CD14-positive monocyte (primary cell): ENCODE results near the gene MINDY4B. TPM values are rescaled to one million over a fixed set of nuclear protein-coding genes. Genes with fewer than 3 reads are reported as not detected.

ENCODE experiments used
- DNase-seq, 3 donors: peaks; one replicate each; pipeline ENCODE4 v3.0.0-alpha.2; 2011 to 2022
- H2AFZ ChIP-seq: 2 replicates; pipeline ENCODE4 v1.6.0; 2012; ENCODE audit warnings: mild to moderate bottlenecking, low read depth, low read length, inconsistent platforms; ENCODE audit not compliant: insufficient read depth, poor library complexity, severe bottlenecking
- H3K27ac ChIP-seq, 2 donors: 1 replicate in 1 of 2; 2 replicates in 1 of 2; pipeline ENCODE4 v1.5.1; 2012 to 2013; ENCODE audit warnings: low read length in 2 of 2, control low read depth in 1 of 2, inconsistent platforms in 1 of 2, low read depth in 1 of 2, mild to moderate bottlenecking in 1 of 2
- H3K27me3 ChIP-seq, 2 donors: one replicate each; pipeline versions ENCODE4 v1.6.0 to v1.6.1; 2011 to 2013; ENCODE audit warnings: low read length in 2 of 2; ENCODE audit not compliant: control insufficient read depth in 2 of 2, insufficient read depth in 2 of 2
- H3K36me3 ChIP-seq, 2 donors: replicated peaks in 1 of 2; 1 replicate in 1 of 2; 2 replicates in 1 of 2; pipeline versions ENCODE4 v1.5.1 to v1.6.1; 2012 to 2013; ENCODE audit warnings: low read length in 2 of 2, control low read depth in 1 of 2, inconsistent platforms in 1 of 2, mild to moderate bottlenecking in 1 of 2; ENCODE audit not compliant: insufficient read depth in 2 of 2, control insufficient read depth in 1 of 2
- H3K4me1 ChIP-seq, 2 donors: 1 replicate in 1 of 2; 2 replicates in 1 of 2; pipeline versions ENCODE4 v1.5.1 to v1.6.1; 2012 to 2013; ENCODE audit warnings: low read length in 2 of 2, control low read depth in 1 of 2, inconsistent platforms in 1 of 2, mild to moderate bottlenecking in 1 of 2, moderate library complexity in 1 of 2; ENCODE audit not compliant: insufficient read depth in 2 of 2, control insufficient read depth in 1 of 2
- H3K4me2 ChIP-seq: replicated peaks from 2 replicates; pipeline ENCODE3; 2012; ENCODE audit warnings: low read length, moderate library complexity, mild to moderate bottlenecking; ENCODE audit not compliant: poor library complexity, severe bottlenecking; ENCODE audit errors: extremely low read depth
- H3K4me3 ChIP-seq, 3 experiments: fragments of 200-600 bp in 1 of 3; sonication (generic) in 1 of 3; replicated peaks in 1 of 3; 1 replicate in 2 of 3; 2 replicates in 1 of 3; pipeline ENCODE4 v1.5.1; 2011 to 2013; ENCODE audit warnings: low read length in 3 of 3, mild to moderate bottlenecking in 3 of 3, control low read depth in 2 of 3, low read depth in 2 of 3, inconsistent platforms in 1 of 3, moderate library complexity in 1 of 3
- H3K79me2 ChIP-seq: 2 replicates; pipeline ENCODE4 v1.6.0; 2012; ENCODE audit warnings: mild to moderate bottlenecking, control low read depth, inconsistent platforms, low read length, moderate library complexity; ENCODE audit not compliant: insufficient read depth
- H3K9ac ChIP-seq: 2 replicates; pipeline ENCODE4 v1.6.0; 2017; ENCODE audit warnings: low read length, mild to moderate bottlenecking; ENCODE audit not compliant: insufficient read depth, poor library complexity, severe bottlenecking
- H3K9me3 ChIP-seq, 2 donors: replicated peaks in 1 of 2; 1 replicate in 1 of 2; 2 replicates in 1 of 2; pipeline versions ENCODE4 v1.5.1 to v1.6.1; 2012 to 2013; ENCODE audit warnings: low read length in 2 of 2, control low read depth in 1 of 2; ENCODE audit not compliant: control insufficient read depth in 1 of 2, insufficient read depth in 1 of 2
- H4K20me1 ChIP-seq: 2 replicates; pipeline ENCODE4 v1.6.0; 2012; ENCODE audit warnings: mild to moderate bottlenecking, low read length, control low read depth, moderate library complexity; ENCODE audit not compliant: insufficient read depth
- H3K27ac Mint-ChIP-seq, 7 donors: one replicate each; pipeline ENCODE4 v1.8.0; 2020; ENCODE audit warnings: mild to moderate bottlenecking in 7 of 7, mixed read lengths in 7 of 7, moderate library complexity in 6 of 7, inconsistent platforms in 2 of 7
- H3K27me3 Mint-ChIP-seq, 3 donors: one replicate each; pipeline ENCODE4 v1.8.0; 2021 to 2022; ENCODE audit warnings: low read depth in 3 of 3, mild to moderate bottlenecking in 3 of 3, mixed read lengths in 3 of 3, moderate library complexity in 3 of 3, inconsistent platforms in 1 of 3
- H3K36me3 Mint-ChIP-seq, 2 donors: one replicate each; pipeline ENCODE4 v1.8.0; 2020; ENCODE audit warnings: mixed read lengths in 2 of 2, inconsistent platforms in 1 of 2, mild to moderate bottlenecking in 1 of 2
- H3K4me1 Mint-ChIP-seq: one replicate; pipeline ENCODE4 v1.8.0; 2020; ENCODE audit warnings: mild to moderate bottlenecking, mixed read lengths
- H3K4me3 Mint-ChIP-seq, 2 donors: one replicate each; pipeline ENCODE4 v1.8.0; 2020; ENCODE audit warnings: mild to moderate bottlenecking in 2 of 2, mixed read lengths in 2 of 2, moderate library complexity in 1 of 2
- H3K9me3 Mint-ChIP-seq, 7 donors: one replicate each; pipeline ENCODE4 v1.8.0; 2020 to 2022; ENCODE audit warnings: mixed read lengths in 7 of 7, mild to moderate bottlenecking in 6 of 7, moderate library complexity in 6 of 7, inconsistent platforms in 2 of 7
- WGBS: methylation state at CpG from one replicate; pipeline ENCODE4 v1.1.5; 2013; ENCODE audit warnings: missing lambda C conversion rate; ENCODE audit not compliant: insufficient coverage; 5-methylcytosine and 5-hydroxymethylcytosine counted together
- intact Hi-C, 2 donors: fragments of 100-400 bp; cut with micrococcal nuclease; formaldehyde crosslinking; loops; one replicate each; pipeline versions ENCODE4 v1.15.0 to v1.15.1; 2023
- polyA plus RNA-seq, 3 donors: library from polyadenylated mRNA; depleted of rRNA in 1 of 3; unstranded in 2 of 3; stranded (reverse) in 1 of 3; fragments of 300-500 nt in 2 of 3; fragments of >200 nt in 1 of 3; fragmentation: Illumina TruSeq in 2 of 3; gene quantifications; 1 replicate in 2 of 3; 2 replicates in 1 of 3; pipeline ENCODE4 v1.2.3, GENCODE V29; 2012 to 2021
- TF ChIP-seq, protein P1 (sequence below): fragments of 200-600 bp; IDR thresholded peaks from one replicate; pipeline ENCODE4 v1.8.0; 2022; ENCODE audit warnings: antibody characterized with exemption, mild to moderate bottlenecking

Gene MINDY4B
- polyA plus RNA-seq, 3 donors = not detected

DNA sequence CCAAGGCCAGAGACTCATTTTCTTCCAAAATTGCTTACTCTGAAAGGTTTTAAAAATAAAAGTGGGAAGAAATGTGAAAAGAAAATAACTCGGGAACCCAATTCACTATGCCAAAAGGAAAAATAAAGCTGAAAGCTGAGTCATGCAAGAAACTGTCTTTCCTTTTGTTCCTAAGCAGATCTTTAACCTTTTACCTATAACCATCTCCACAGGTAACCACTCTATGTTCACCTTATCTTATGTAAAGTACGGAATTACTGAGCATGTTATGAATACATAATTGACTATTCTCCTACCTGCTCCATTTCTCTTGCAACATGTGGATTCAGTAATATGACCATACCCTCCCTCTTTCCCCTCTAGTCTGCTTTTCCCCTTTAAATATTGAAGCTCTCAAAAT lies 62.0 kb downstream of the MINDY4B start:
- no peaks in the 10 kb centered on the region for H4K20me1 ChIP-seq
- Mint-ChIP-seq H3K36me3 (no peaks in the 10 kb centered on the region), H3K27me3 (peaks cover 0 to 3% (median 3%) of the 10 kb centered on the region in 3 donors), H3K9me3 (peaks cover 0 to 1% (median 0%) of the 10 kb centered on the region in 7 donors), H3K4me1 (no peaks in the 10 kb centered on the region), H3K27ac (no peak overlapping the region), H3K4me3 (no peak overlapping the region)
- no peak overlapping the region for H3K9ac ChIP-seq
- no peaks in the 10 kb centered on the region for H3K36me3 ChIP-seq
- no peak overlapping the region for H3K27ac ChIP-seq
- H3K79me2 ChIP-seq = no peaks in the 10 kb centered on the region
- intact Hi-C loops = no loop called here
- no peaks in the 10 kb centered on the region for H3K9me3 ChIP-seq
- no peaks in the 10 kb centered on the region for H3K4me1 ChIP-seq
- H3K4me3 ChIP-seq = no peak overlapping the region
- no peak overlapping the region for H3K4me2 ChIP-seq
- TF ChIP-seq, protein P1, sequence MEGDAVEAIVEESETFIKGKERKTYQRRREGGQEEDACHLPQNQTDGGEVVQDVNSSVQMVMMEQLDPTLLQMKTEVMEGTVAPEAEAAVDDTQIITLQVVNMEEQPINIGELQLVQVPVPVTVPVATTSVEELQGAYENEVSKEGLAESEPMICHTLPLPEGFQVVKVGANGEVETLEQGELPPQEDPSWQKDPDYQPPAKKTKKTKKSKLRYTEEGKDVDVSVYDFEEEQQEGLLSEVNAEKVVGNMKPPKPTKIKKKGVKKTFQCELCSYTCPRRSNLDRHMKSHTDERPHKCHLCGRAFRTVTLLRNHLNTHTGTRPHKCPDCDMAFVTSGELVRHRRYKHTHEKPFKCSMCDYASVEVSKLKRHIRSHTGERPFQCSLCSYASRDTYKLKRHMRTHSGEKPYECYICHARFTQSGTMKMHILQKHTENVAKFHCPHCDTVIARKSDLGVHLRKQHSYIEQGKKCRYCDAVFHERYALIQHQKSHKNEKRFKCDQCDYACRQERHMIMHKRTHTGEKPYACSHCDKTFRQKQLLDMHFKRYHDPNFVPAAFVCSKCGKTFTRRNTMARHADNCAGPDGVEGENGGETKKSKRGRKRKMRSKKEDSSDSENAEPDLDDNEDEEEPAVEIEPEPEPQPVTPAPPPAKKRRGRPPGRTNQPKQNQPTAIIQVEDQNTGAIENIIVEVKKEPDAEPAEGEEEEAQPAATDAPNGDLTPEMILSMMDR = no peak
- no peak for DNase-seq
- H2AFZ ChIP-seq = no peak overlapping the region
- 100% methylated on average over 1 of the region's 2 CpGs for WGBS
- no peaks in the 10 kb centered on the region for H3K27me3 ChIP-seq

DNA sequence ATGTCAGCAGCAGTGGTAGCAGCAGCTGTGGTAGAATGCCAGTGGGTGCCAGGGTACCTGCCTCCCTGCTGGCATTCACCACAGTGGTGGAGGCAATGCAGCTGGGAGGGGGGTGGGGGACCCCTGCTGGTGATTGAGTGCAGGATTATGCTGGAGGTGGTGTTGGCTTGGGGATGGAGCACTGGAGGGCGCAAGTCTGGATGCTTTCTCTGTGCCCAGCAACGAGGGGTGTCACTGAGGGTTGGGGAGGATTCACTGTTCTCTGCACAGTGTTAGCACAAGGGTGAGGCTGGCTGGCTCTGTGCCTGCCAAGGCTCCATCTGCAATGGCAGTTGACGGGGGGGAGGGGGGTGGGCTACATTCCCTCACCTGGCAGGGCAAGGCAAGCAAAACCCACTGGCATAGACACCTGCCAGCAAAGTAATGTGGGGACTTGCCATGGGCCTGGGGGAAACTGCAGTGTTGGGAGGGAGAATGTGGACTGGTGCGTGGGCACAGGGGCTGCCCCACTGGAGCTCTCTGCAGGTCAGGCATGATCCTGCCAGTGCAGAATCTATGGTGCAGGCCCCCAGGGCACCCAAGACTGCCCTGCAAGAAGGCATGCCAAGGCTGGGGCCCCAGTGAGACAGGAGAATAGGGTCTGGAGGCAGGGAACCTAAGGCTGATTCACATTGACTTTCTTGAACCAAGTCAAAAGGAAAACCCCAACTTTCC lies 64.3 kb downstream of the MINDY4B start:
- H3K4me1 ChIP-seq = no peaks in the 10 kb centered on the region
- Mint-ChIP-seq H3K4me1 (no peaks in the 10 kb centered on the region), H3K27me3 (peaks cover 0 to 3% (median 3%) of the 10 kb centered on the region in 3 donors), H3K4me3 (no peak overlapping the region), H3K36me3 (no peaks in the 10 kb centered on the region), H3K27ac (no peak overlapping the region), H3K9me3 (peaks cover 0 to 1% (median 0%) of the 10 kb centered on the region in 7 donors)
- no peaks in the 10 kb centered on the region for H4K20me1 ChIP-seq
- H3K4me3 ChIP-seq = no peak overlapping the region
- no peaks in the 10 kb centered on the region for H3K27me3 ChIP-seq
- TF ChIP-seq, protein P1 = no peak
- H3K79me2 ChIP-seq = no peaks in the 10 kb centered on the region
- no peak overlapping the region for H3K27ac ChIP-seq
- H3K9me3 ChIP-seq = no peaks in the 10 kb centered on the region
- WGBS = 96% methylated on average over 4 of the region's 4 CpGs
- H3K36me3 ChIP-seq = no peaks in the 10 kb centered on the region
- H3K4me2 ChIP-seq = no peak overlapping the region
- no peak overlapping the region for H3K9ac ChIP-seq
- no peak for DNase-seq
- intact Hi-C loops = no loop called here
- no peak overlapping the region for H2AFZ ChIP-seq
